Measurements from ENCODE around the gene PARP1. TPM values are rescaled to one million over a fixed set of nuclear protein-coding genes. Genes with fewer than 3 reads are reported as not detected.

Gene PARP1
- total RNA-seq, 1 donor from 2014 or later = 86.3 TPM

GRCh38 chr1:226360106-226360746 lies 47.7 kb downstream of the PARP1 start:
- no peak overlapping the region for H3K4me3 Mint-ChIP-seq (ENCODE audit: unreplicated experiment)
- no peak for DNase-seq (ENCODE audit: extremely low spot score, unreplicated experiment)
- no peak overlapping the region for H3K27ac Mint-ChIP-seq (ENCODE audit: unreplicated experiment)
- TF ChIP-seq CTCF (IDR thresholded peaks at IDR 0.05) = no peak
- H3K9me3 Mint-ChIP-seq (ENCODE audit: unreplicated experiment) = no peaks in the 10 kb centered on the region
- H3K27me3 Mint-ChIP-seq (ENCODE audit: unreplicated experiment) = no peaks in the 10 kb centered on the region
- no peaks in the 10 kb centered on the region for H3K4me1 Mint-ChIP-seq (ENCODE audit: unreplicated experiment)
- H3K36me3 Mint-ChIP-seq (ENCODE audit: unreplicated experiment) = peaks cover 45% of the 10 kb centered on the region

GRCh38 chr1:226357416-226357815 lies 50.5 kb downstream of the PARP1 start:
- no peak for DNase-seq (ENCODE audit: extremely low spot score, unreplicated experiment)
- no peaks in the 10 kb centered on the region for H3K4me1 Mint-ChIP-seq (ENCODE audit: unreplicated experiment)
- no peak for TF ChIP-seq CTCF (IDR thresholded peaks at IDR 0.05)
- H3K4me3 Mint-ChIP-seq (ENCODE audit: unreplicated experiment) = no peak overlapping the region
- no peak overlapping the region for H3K27ac Mint-ChIP-seq (ENCODE audit: unreplicated experiment)
- no peaks in the 10 kb centered on the region for H3K27me3 Mint-ChIP-seq (ENCODE audit: unreplicated experiment)
- H3K9me3 Mint-ChIP-seq (ENCODE audit: unreplicated experiment) = no peaks in the 10 kb centered on the region
- peaks cover 19% of the 10 kb centered on the region for H3K36me3 Mint-ChIP-seq (ENCODE audit: unreplicated experiment)

DNA sequence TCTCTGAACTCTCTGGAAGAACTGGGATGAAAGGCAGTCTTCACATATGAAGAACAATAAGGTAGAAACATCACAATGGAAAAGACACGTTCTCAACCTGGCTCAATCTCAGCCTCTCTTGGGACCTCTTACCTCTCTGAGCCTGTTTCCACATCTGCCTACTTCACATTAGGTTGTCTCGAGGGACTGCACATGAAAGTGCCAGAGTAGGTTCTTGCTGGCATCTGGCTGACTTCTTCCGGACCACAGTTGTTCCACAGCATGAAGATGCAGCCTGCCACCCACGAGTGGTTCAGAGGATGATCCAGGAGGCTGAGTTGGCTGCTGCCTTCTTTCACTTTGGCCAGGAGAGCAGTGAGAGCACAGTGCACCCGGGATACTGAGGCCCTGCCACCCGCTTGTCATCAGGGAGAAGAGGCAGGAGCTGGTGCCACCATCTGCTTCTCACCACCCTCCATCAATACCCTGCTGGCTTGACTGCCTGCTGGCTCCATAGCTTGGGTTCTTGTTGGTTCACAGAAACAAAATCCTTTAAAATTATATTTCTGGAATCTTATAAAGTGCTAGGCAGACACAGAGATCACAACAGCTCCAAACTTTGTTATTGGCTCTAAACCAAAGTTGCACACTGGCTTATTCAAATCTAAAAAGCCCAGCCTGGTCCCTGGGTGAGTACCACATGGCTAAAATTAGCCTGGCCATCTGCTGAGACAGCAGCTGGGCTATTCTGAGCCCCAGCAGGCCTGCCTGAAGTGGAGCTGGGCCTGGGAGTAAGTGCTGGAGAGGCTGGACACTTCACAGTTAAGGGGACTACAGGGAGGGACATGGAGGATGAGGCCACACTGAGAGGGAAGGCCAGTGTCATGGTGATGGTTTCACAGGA lies 52.0 kb downstream of the PARP1 start:
- TF ChIP-seq CTCF (IDR thresholded peaks at IDR 0.05) = no peak
- Mint-ChIP-seq H3K36me3 (ENCODE audit: unreplicated experiment) (peaks cover 13% of the 10 kb centered on the region), H3K27me3 (ENCODE audit: unreplicated experiment) (no peaks in the 10 kb centered on the region), H3K27ac (ENCODE audit: unreplicated experiment) (no peak overlapping the region), H3K9me3 (ENCODE audit: unreplicated experiment) (no peaks in the 10 kb centered on the region), H3K4me3 (ENCODE audit: unreplicated experiment) (no peak overlapping the region), H3K4me1 (ENCODE audit: unreplicated experiment) (no peaks in the 10 kb centered on the region)
- DNase-seq (ENCODE audit: extremely low spot score, unreplicated experiment) = no peak

DNA sequence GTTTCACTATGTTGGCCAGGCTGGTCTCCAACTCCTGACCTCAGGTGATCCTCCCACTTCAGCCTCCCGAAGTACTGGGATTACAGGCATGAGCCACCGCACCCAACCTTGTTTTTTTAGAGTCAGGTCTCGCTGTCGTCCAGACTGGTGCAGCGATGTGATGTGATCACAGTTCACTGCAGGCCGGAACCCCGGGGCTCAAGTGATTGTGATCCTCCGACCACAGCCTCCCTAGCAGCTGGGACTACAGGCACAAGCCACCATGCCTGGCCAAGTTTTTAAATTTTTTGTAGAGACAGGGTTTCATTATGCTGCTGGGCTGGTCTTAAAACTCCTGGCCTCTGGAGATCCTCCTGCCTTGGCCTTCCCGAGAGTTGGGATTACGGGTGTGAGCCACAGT lies 52.9 kb downstream of the PARP1 start:
- no peak overlapping the region for H3K27ac Mint-ChIP-seq (ENCODE audit: unreplicated experiment)
- H3K4me3 Mint-ChIP-seq (ENCODE audit: unreplicated experiment) = no peak overlapping the region
- H3K9me3 Mint-ChIP-seq (ENCODE audit: unreplicated experiment) = no peaks in the 10 kb centered on the region
- no peaks in the 10 kb centered on the region for H3K27me3 Mint-ChIP-seq (ENCODE audit: unreplicated experiment)
- no peak for DNase-seq (ENCODE audit: extremely low spot score, unreplicated experiment)
- no peak for TF ChIP-seq CTCF (IDR thresholded peaks at IDR 0.05)
- H3K36me3 Mint-ChIP-seq (ENCODE audit: unreplicated experiment) = peaks cover 13% of the 10 kb centered on the region
- H3K4me1 Mint-ChIP-seq (ENCODE audit: unreplicated experiment) = peaks cover under 1% of the 10 kb centered on the region
